Body of pancreas (tissue), 4 donors: ENCODE results near the gene PHPT1.

Experiments
- POLR2A ChIP-seq, 3 donors: fragments of 450-650 bp; IDR thresholded peaks; one replicate each; pipeline ENCODE4 v1.6.1; 2016; ENCODE audit warnings: antibody characterized with exemption in 3 of 3, mild to moderate bottlenecking in 2 of 3
- TF ChIP-seq, protein P1 (sequence below), 7 experiments: fragments of 450-650 bp in 4 of 7; fragments of 200-600 bp in 3 of 7; sonication (generic) in 3 of 7; IDR thresholded peaks; one replicate each; pipeline ENCODE4 v1.5.1; 2016 to 2019; ENCODE audit warnings: antibody characterized with exemption in 7 of 7

DNA sequence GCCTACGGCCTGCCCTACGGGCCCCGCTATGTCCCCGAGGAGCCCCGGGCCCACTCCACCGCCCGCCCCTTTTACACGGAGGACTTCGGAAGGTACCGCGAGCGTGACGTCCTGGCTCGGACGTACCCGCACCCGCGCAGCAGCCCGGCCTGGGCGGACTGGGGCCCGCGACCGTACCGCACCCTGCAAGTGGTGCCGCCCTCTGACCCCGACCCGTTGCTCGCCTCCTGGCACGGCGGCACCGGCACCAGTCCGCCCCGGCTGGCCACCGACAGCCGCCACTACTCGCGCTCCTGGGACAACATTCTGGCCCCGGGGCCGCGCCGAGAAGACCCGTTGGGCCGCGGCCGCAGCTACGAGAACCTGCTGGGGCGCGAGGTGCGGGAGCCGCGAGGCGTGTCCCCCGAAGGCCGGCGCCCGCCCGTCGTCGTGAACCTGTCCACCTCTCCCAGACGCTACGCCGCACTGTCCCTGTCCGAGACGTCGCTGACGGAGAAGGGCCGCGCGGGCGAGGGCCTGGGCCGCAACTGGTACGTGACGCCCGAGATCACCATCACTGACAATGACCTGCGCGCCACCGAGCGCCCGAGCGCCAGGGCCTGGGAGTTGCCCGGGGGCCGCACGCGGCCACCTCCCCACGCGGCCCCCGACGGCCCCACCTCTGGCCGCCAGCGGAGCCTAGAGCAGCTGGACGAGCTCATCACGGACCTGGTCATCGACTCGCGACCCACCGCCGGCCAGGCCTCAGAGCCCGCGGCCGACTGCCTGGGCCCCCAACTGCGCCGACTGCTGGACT lies 3.5 kb upstream of the PHPT1 start:
- TF ChIP-seq POLR2A (IDR thresholded peaks at IDR 0.05) = no peak
- TF ChIP-seq, protein P1, sequence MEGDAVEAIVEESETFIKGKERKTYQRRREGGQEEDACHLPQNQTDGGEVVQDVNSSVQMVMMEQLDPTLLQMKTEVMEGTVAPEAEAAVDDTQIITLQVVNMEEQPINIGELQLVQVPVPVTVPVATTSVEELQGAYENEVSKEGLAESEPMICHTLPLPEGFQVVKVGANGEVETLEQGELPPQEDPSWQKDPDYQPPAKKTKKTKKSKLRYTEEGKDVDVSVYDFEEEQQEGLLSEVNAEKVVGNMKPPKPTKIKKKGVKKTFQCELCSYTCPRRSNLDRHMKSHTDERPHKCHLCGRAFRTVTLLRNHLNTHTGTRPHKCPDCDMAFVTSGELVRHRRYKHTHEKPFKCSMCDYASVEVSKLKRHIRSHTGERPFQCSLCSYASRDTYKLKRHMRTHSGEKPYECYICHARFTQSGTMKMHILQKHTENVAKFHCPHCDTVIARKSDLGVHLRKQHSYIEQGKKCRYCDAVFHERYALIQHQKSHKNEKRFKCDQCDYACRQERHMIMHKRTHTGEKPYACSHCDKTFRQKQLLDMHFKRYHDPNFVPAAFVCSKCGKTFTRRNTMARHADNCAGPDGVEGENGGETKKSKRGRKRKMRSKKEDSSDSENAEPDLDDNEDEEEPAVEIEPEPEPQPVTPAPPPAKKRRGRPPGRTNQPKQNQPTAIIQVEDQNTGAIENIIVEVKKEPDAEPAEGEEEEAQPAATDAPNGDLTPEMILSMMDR (IDR thresholded peaks at IDR 0.05) = no peak
